Esophagus muscularis mucosa (tissue), 3 donors: ENCODE measurements around the gene CAPN1.

Source experiments
- CTCF ChIP-seq, 3 experiments: fragments of 200-600 bp in 2 of 3; fragments of 450-650 bp in 1 of 3; sonication (generic) in 2 of 3; IDR thresholded peaks; one replicate each; pipeline ENCODE4 v1.5.1; 2017 to 2019; ENCODE audit warnings: antibody characterized with exemption in 3 of 3, mild to moderate bottlenecking in 2 of 3, moderate library complexity in 1 of 3
- POLR2A ChIP-seq: fragments of 450-650 bp; IDR thresholded peaks from one replicate; pipeline ENCODE4 v1.6.1; 2017; ENCODE audit warnings: antibody characterized with exemption, moderate library complexity, mild to moderate bottlenecking, low read depth

GRCh38 chr11:65243797-65244196 is 62.1 kb downstream of the CAPN1 start:
- TF ChIP-seq POLR2A: no peak
- no peak for TF ChIP-seq CTCF (IDR thresholded peaks at IDR 0.05)
